Measurements from ENCODE around the gene CASZ1. TPM values are rescaled to one million over a fixed set of nuclear protein-coding genes. Genes with fewer than 3 reads are reported as not detected.

Gene CASZ1
- total and polyA plus RNA-seq, 2 experiments from 2014 or later, result 6.2 to 6.7 TPM

- Mint-ChIP-seq H3K4me1 (peaks cover 10% of the 10 kb centered on the region), H3K4me3 (no peak overlapping the region), H3K27ac (no peak overlapping the region), H3K27me3 (ENCODE audit: insufficient read depth, low read depth, poor library complexity) (peaks cover 11% of the 10 kb centered on the region), H3K36me3 (ENCODE audit: low read depth) (no peaks in the 10 kb centered on the region), H3K9me3 (no peaks in the 10 kb centered on the region)
- Histone ChIP-seq H3K4me2 (no peak overlapping the region), H4K20me1 (replicated peaks; ENCODE audit: insufficient read depth) (no peaks in the 10 kb centered on the region), H2AFZ (no peak overlapping the region), H3K79me2 (replicated peaks; ENCODE audit: insufficient read depth) (no peaks in the 10 kb centered on the region), H3K27me3 (ENCODE audit: insufficient read depth) (no peaks in the 10 kb centered on the region), H3K27ac (ENCODE audit: low read depth) (no peak overlapping the region), H3K4me1 (ENCODE audit: insufficient read depth) (no peaks in the 10 kb centered on the region), H3K36me3 (ENCODE audit: insufficient read depth) (no peaks in the 10 kb centered on the region), H3F3A (replicated peaks; ENCODE audit: low read depth) (no peaks in the 10 kb centered on the region), H3K9me2 (ENCODE audit: insufficient read depth) (peaks cover 7% of the 10 kb centered on the region; the same call in 1 of the 2 replicates), H3K4me3 (no peak overlapping the region)
- ATAC-seq, result no peak
- no peak for DNase-seq (ENCODE audit: low spot score)
- TF ChIP-seq JUNB (IDR thresholded peaks at IDR 0.05; ENCODE audit: unreplicated experiment) (no peak), CTCF (conservative IDR thresholded peaks at IDR 0.05; ENCODE audit: low read depth in 2 of 2) (no peak), ETS1 (IDR thresholded peaks at IDR 0.05) (no peak), NANOG (IDR thresholded peaks at IDR 0.05; ENCODE audit: borderline replicate concordance) (no peak), CREB1 (CRISPR knock-in tag; IDR thresholded peaks at IDR 0.05; ENCODE audit: low read depth) (no peak), ZNF114 (CRISPR knock-in tag; IDR thresholded peaks at IDR 0.05) (no peak), EZH2 (IDR thresholded peaks at IDR 0.05; ENCODE audit: low read depth, unreplicated experiment) (no peak), STAT1 (IDR thresholded peaks at IDR 0.05; ENCODE audit: unreplicated experiment) (no peak), ZNF462 (CRISPR knock-in tag; IDR thresholded peaks at IDR 0.05) (no peak), REST (IDR thresholded peaks at IDR 0.05; ENCODE audit: unreplicated experiment) (no peak), ZNF331 (CRISPR knock-in tag; IDR thresholded peaks at IDR 0.05; ENCODE audit: low read depth) (no peak), POLR2AphosphoS5 (IDR thresholded peaks at IDR 0.05; ENCODE audit: low read depth) (no peak), EZH2phosphoT487 (IDR thresholded peaks at IDR 0.05; ENCODE audit: unreplicated experiment) (no peak)
These were observed 12.0 kb upstream of the CASZ1 start for GRCh38 chr1:10808441-10808840.
